Measurements from ENCODE around the gene KIAA1614. TPM values are rescaled to one million over a fixed set of nuclear protein-coding genes. Genes with fewer than 3 reads are reported as not detected.

KIAA1614 gene
- total RNA-seq, 1 donor from 2014 or later = 8.2 TPM

- Mint-ChIP-seq H3K9me3 (ENCODE audit: low read depth) (no peaks in the 10 kb centered on the region), H3K4me3 (ENCODE audit: unreplicated experiment) (no peak overlapping the region), H3K27ac (ENCODE audit: unreplicated experiment) (no peak overlapping the region), H3K36me3 (ENCODE audit: low read depth) (no peaks in the 10 kb centered on the region), H3K27me3 (ENCODE audit: low read depth) (no peaks in the 10 kb centered on the region), H3K4me1 (ENCODE audit: low read depth) (peaks cover 4% of the 10 kb centered on the region)
- DNase-seq (ENCODE audit: low spot score) = no peak
- TF ChIP-seq CTCF (IDR thresholded peaks at IDR 0.05) = no peak
These were observed 11.4 kb upstream of the KIAA1614 start for GRCh38 chr1:180901076-180901990.

- no peak overlapping the region for H3K4me3 Mint-ChIP-seq (ENCODE audit: unreplicated experiment)
- peaks cover 4% of the 10 kb centered on the region for H3K4me1 Mint-ChIP-seq (ENCODE audit: low read depth)
- no peak overlapping the region for H3K27ac Mint-ChIP-seq (ENCODE audit: unreplicated experiment)
- no peaks in the 10 kb centered on the region for H3K9me3 Mint-ChIP-seq (ENCODE audit: low read depth)
- no peak for TF ChIP-seq CTCF (IDR thresholded peaks at IDR 0.05)
- no peak for DNase-seq (ENCODE audit: low spot score)
- H3K27me3 Mint-ChIP-seq (ENCODE audit: low read depth) = no peaks in the 10 kb centered on the region
- no peaks in the 10 kb centered on the region for H3K36me3 Mint-ChIP-seq (ENCODE audit: low read depth)
These were observed 10.2 kb upstream of the KIAA1614 start for GRCh38 chr1:180902541-180902940.

GRCh38 chr1:180905927-180906326, 6.8 kb upstream of the KIAA1614 start:
- H3K27me3 Mint-ChIP-seq (ENCODE audit: low read depth) = no peaks in the 10 kb centered on the region

GRCh38 chr1:180906511-180906910, 6.2 kb upstream of the KIAA1614 start:
- no peak for TF ChIP-seq CTCF (IDR thresholded peaks at IDR 0.05)
- Mint-ChIP-seq H3K9me3 (ENCODE audit: low read depth) (no peaks in the 10 kb centered on the region), H3K27me3 (ENCODE audit: low read depth) (no peaks in the 10 kb centered on the region), H3K4me1 (ENCODE audit: low read depth) (peaks cover 5% of the 10 kb centered on the region), H3K36me3 (ENCODE audit: low read depth) (no peaks in the 10 kb centered on the region), H3K4me3 (ENCODE audit: unreplicated experiment) (no peak overlapping the region), H3K27ac (ENCODE audit: unreplicated experiment) (no peak overlapping the region)
- no peak for DNase-seq (ENCODE audit: low spot score)

More at GRCh38 chr1:180905927-180906326, 6.8 kb upstream of the KIAA1614 start:
- H3K4me1 Mint-ChIP-seq (ENCODE audit: low read depth) = no peaks in the 10 kb centered on the region
- DNase-seq (ENCODE audit: low spot score) = no peak
- TF ChIP-seq CTCF (IDR thresholded peaks at IDR 0.05) = no peak
- no peaks in the 10 kb centered on the region for H3K36me3 Mint-ChIP-seq (ENCODE audit: low read depth)
- no peak overlapping the region for H3K4me3 Mint-ChIP-seq (ENCODE audit: unreplicated experiment)
- no peaks in the 10 kb centered on the region for H3K9me3 Mint-ChIP-seq (ENCODE audit: low read depth)
- no peak overlapping the region for H3K27ac Mint-ChIP-seq (ENCODE audit: unreplicated experiment)

GRCh38 chr1:180907313-180908055, 5.2 kb upstream of the KIAA1614 start:
- Mint-ChIP-seq H3K4me1 (ENCODE audit: low read depth) (peaks cover 11% of the 10 kb centered on the region), H3K27me3 (ENCODE audit: low read depth) (no peaks in the 10 kb centered on the region), H3K4me3 (ENCODE audit: unreplicated experiment) (no peak overlapping the region), H3K36me3 (ENCODE audit: low read depth) (no peaks in the 10 kb centered on the region), H3K27ac (ENCODE audit: unreplicated experiment) (no peak overlapping the region), H3K9me3 (ENCODE audit: low read depth) (no peaks in the 10 kb centered on the region)
- TF ChIP-seq CTCF (IDR thresholded peaks at IDR 0.05) = no peak
- no peak for DNase-seq (ENCODE audit: low spot score)
